Adrenal gland (tissue), 5 donors: ENCODE measurements around the gene SPTBN1.

ENCODE experiments used
- POLR2A ChIP-seq, 2 donors: fragments of 450-650 bp; IDR thresholded peaks; one replicate each; pipeline ENCODE4 v1.6.1; 2017; ENCODE audit warnings: antibody characterized with exemption in 2 of 2, mild to moderate bottlenecking in 2 of 2, moderate library complexity in 1 of 2
- TF ChIP-seq, protein P1 (sequence below), 6 experiments: fragments of 450-650 bp in 4 of 6; fragments of 200-600 bp in 2 of 6; sonication (generic) in 1 of 6; IDR thresholded peaks; 1 replicate in 5 of 6; 2 replicates in 1 of 6; pipeline versions ENCODE4 v1.5.1 to v1.8.0; 2016 to 2021; ENCODE audit warnings: antibody characterized with exemption in 6 of 6, mild to moderate bottlenecking in 2 of 6, moderate library complexity in 1 of 6
- donor health status: DM: no; HTN: no; CAD: no.

DNA sequence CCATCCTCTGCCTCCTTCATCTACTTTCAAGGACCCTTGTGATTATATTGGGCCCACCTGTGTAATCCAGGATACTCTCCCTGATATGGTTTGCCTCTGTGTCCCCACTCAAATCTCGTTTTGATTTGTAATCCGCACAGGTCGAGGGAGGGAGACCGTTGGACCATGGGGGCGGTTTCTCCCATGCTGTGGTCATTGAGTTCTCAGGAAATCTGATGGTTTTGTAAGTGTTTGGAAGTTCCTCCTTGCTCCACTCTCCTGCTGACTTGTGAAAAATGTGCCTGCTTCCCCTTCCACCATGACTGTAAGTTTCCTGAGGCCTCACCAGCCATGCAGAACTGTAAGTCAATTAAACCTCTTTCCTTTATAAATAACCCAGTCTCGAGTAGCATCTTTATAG, 225.3 kb downstream of the SPTBN1 start:
- TF ChIP-seq POLR2A (IDR thresholded peaks at IDR 0.05), result no peak
- TF ChIP-seq, protein P1, sequence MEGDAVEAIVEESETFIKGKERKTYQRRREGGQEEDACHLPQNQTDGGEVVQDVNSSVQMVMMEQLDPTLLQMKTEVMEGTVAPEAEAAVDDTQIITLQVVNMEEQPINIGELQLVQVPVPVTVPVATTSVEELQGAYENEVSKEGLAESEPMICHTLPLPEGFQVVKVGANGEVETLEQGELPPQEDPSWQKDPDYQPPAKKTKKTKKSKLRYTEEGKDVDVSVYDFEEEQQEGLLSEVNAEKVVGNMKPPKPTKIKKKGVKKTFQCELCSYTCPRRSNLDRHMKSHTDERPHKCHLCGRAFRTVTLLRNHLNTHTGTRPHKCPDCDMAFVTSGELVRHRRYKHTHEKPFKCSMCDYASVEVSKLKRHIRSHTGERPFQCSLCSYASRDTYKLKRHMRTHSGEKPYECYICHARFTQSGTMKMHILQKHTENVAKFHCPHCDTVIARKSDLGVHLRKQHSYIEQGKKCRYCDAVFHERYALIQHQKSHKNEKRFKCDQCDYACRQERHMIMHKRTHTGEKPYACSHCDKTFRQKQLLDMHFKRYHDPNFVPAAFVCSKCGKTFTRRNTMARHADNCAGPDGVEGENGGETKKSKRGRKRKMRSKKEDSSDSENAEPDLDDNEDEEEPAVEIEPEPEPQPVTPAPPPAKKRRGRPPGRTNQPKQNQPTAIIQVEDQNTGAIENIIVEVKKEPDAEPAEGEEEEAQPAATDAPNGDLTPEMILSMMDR (IDR thresholded peaks at IDR 0.05), result no peak
